Heart left ventricle (tissue), 16 donors: ENCODE measurements around the gene WDR76. TPM values are rescaled to one million over a fixed set of nuclear protein-coding genes. Genes with fewer than 3 reads are reported as not detected.
"Not testable (repeated sequence)": the region's sequence is repeated elsewhere in the genome, so short reads cannot be mapped to it uniquely, and the experiment has no call there.

Experiments
- ATAC-seq, 4 donors: fragments of 200-7000 bp; cut with Tn5 transposase; one replicate each; pipeline ENCODE4 v1.9.1; 2020 to 2022; ENCODE audit warnings: moderate library complexity in 4 of 4, mild to moderate bottlenecking in 3 of 4, moderate number of reproducible peaks in 1 of 4
- DNase-seq, 5 donors: peaks; one replicate each; pipeline ENCODE4 v3.0.0-alpha.2; 2020
- H3K27ac ChIP-seq, 12 donors: fragments of 200-600 bp; sonication (generic) in 4 of 12; one replicate each; pipeline versions ENCODE4 v1.5.0 to v1.8.0; 2016 to 2022; ENCODE audit warnings: mild to moderate bottlenecking in 2 of 12
- H3K27me3 ChIP-seq, 9 donors: fragments of 200-600 bp; sonication (generic) in 2 of 9; one replicate each; pipeline versions ENCODE4 v1.5.1 to v1.8.0; 2016 to 2022; ENCODE audit warnings: mild to moderate bottlenecking in 3 of 9
- H3K36me3 ChIP-seq, 9 donors: fragments of 200-600 bp; sonication (generic) in 2 of 9; one replicate each; pipeline versions ENCODE4 v1.5.0 to v1.8.0; 2018 to 2022; ENCODE audit warnings: mild to moderate bottlenecking in 2 of 9
- H3K4me1 ChIP-seq, 12 donors: fragments of 200-600 bp; sonication (generic) in 4 of 12; one replicate each; pipeline versions ENCODE4 v1.5.0 to v1.8.0; 2016 to 2022; ENCODE audit warnings: mild to moderate bottlenecking in 3 of 12
- H3K4me3 ChIP-seq, 12 donors: fragments of 200-600 bp; sonication (generic) in 4 of 12; one replicate each; pipeline versions ENCODE4 v1.5.0 to v1.8.0; 2017 to 2022; ENCODE audit warnings: mild to moderate bottlenecking in 9 of 12, moderate library complexity in 4 of 12
- H3K9me3 ChIP-seq, 12 donors: fragments of 200-600 bp; sonication (generic) in 4 of 12; one replicate each; pipeline versions ENCODE4 v1.5.0 to v1.8.0; 2016 to 2022; ENCODE audit warnings: mild to moderate bottlenecking in 1 of 12
- CTCF ChIP-seq, 12 donors: fragments of 200-600 bp; sonication (generic) in 4 of 12; IDR thresholded peaks; one replicate each; pipeline versions ENCODE4 v1.5.0 to v1.8.0; 2018 to 2022; ENCODE audit warnings: antibody characterized with exemption in 12 of 12, mild to moderate bottlenecking in 5 of 12
- POLR2A ChIP-seq, 2 donors: fragments of 450-650 bp; IDR thresholded peaks; one replicate each; pipeline ENCODE4 v1.6.1; 2017; ENCODE audit warnings: antibody characterized with exemption in 2 of 2, mild to moderate bottlenecking in 2 of 2, moderate library complexity in 2 of 2
- WGBS, 4 donors: extraction: QIAGEN DNeasy Blood & Tissue Kit in 2 of 4; methylation state at CpG; one replicate each; pipeline versions ENCODE4 v1.1.5 to v1.1.7; 2013 to 2018; 5-methylcytosine and 5-hydroxymethylcytosine counted together
- intact Hi-C, 10 donors: fragments of 100-400 bp; cut with DNase I; formaldehyde crosslinking; loops; one replicate each; pipeline versions ENCODE4 v1.11.1 to v1.14.2; 2022
- polyA plus RNA-seq, 2 donors: library from polyadenylated mRNA; stranded (reverse); fragments of 200-250 nt; gene quantifications; one replicate each; pipeline ENCODE4 v1.2.3, GENCODE V29; 2013
- total RNA-seq, 9 donors: library from RNA; depleted of rRNA in 2 of 9; stranded (reverse); fragments of >200 nt in 2 of 9; fragmentation: NEBNext Ultra II Directional in 3 of 9; extraction: Animal tissue kit (Norgen Biotek cat#: 25700) in 3 of 9; gene quantifications; one replicate each; pipeline versions ENCODE4 v1.1.0 to v1.2.4, GENCODE V29; 2016 to 2023
- donor health status: ischemic (EF 13 %, LVEDD 7.1; RV severe dilation, severe dysfunction).
- donor health status: healthy with polysubstance abuse.
- donor health status: DM: no; HTN: yes; CAD: no.
- donor health status: DM: no; HTN: no; CAD: no.
- donor health status: ischemic (EF 25% LVEDD 6.9; RV normal size, moderate dysfunction).
- donor health status: ischemic (EF 25% LVEDD 5.7; RV mildly dilated, moderate dysfunction).
- donor health status: healthy.
- donor health status: DM: yes; HTN: yes; CAD: no.
- donor health status: ischemic (EF 35%, LVEDD 5.7; RV mildly dilated, moderate dysfunction).
- donor health status: nonischemic (EF 11% LVEDD 7.7; RV severe dilation, severe dysfunction).
- donor health status: DM: yes; HTN: yes; CAD: no.
- donor health status: PGD.
- donor health status: ischemic (EF 29% LVEDD 5.4; RV normal size, mild dysfunction).
- donor health status: nonischemic (EF 23%, LVEDD 6.1; RV moderate dilation, normal function).

WDR76 gene
- total and polyA plus RNA-seq, 11 donors = 0.52 to 7.4 (median 1.3) TPM

GRCh38 chr15:43831519-43832052, 4.8 kb downstream of the WDR76 start:
- H3K27ac ChIP-seq, DNase-seq, intact Hi-C loops, H3K4me3 ChIP-seq, H3K27me3 ChIP-seq, ATAC-seq, H3K9me3 ChIP-seq: not testable (repeated sequence)
- H3K36me3 ChIP-seq = peaks cover 0 to 16% (median 8%) of the 10 kb centered on the region in 9 donors
- WGBS, 4 donors = 90 to 94% (median 93%) methylated on average over 14 of the region's 14 CpGs
- peaks cover 0 to 23% (median 8%) of the 10 kb centered on the region in 12 donors for H3K4me1 ChIP-seq

GRCh38 chr15:43832485-43832884, 5.7 kb downstream of the WDR76 start:
- DNase-seq, H3K4me3 ChIP-seq, intact Hi-C loops, ATAC-seq, H3K27me3 ChIP-seq, H3K27ac ChIP-seq, H3K9me3 ChIP-seq: not testable (repeated sequence)
- Histone ChIP-seq H3K36me3 (peaks cover 0 to 16% (median 8%) of the 10 kb centered on the region in 9 donors), H3K4me1 (peaks cover 0 to 14% (median 3%) of the 10 kb centered on the region in 12 donors)
- 87 to 96% (median 92%) methylated on average over 6 of the region's 6 CpGs for WGBS, 4 donors

GRCh38 chr15:43845421-43845820, 18.6 kb downstream of the WDR76 start:
- ATAC-seq (no peak), DNase-seq (no peak)
- intact Hi-C loops = no loop called here
- H3K27me3 ChIP-seq = no peaks in the 10 kb centered on the region
- no peaks in the 10 kb centered on the region for H3K4me1 ChIP-seq
- H3K27ac ChIP-seq = no peak overlapping the region
- H3K9me3 ChIP-seq = no peaks in the 10 kb centered on the region
- H3K4me3 ChIP-seq = no peak overlapping the region
- TF ChIP-seq CTCF (IDR thresholded peaks at IDR 0.05) (no peak), POLR2A (IDR thresholded peaks at IDR 0.05) (no peak)
- H3K36me3 ChIP-seq = peaks cover 0 to 53% (median 15%) of the 10 kb centered on the region in 9 donors

GRCh38 chr15:43851251-43851650, 24.4 kb downstream of the WDR76 start:
- 95 to 100% (median 96%) methylated on average over 3 of the region's 3 CpGs for WGBS, 4 donors
- Histone ChIP-seq H3K27ac (no peak overlapping the region), H3K4me3 (no peak overlapping the region), H3K4me1 (no peaks in the 10 kb centered on the region), H3K36me3 (peaks cover 0 to 30% (median 6%) of the 10 kb centered on the region in 9 donors), H3K9me3 (no peaks in the 10 kb centered on the region), H3K27me3 (no peaks in the 10 kb centered on the region)
- ATAC-seq (no peak), DNase-seq (no peak)
- intact Hi-C loops = no loop called here
- no peak for TF ChIP-seq CTCF (IDR thresholded peaks at IDR 0.05)
- TF ChIP-seq POLR2A (IDR thresholded peaks at IDR 0.05) = no peak

GRCh38 chr15:43852607-43853006, 25.8 kb downstream of the WDR76 start:
- Histone ChIP-seq H3K36me3 (peaks cover 0 to 37% (median 6%) of the 10 kb centered on the region in 9 donors), H3K9me3 (no peaks in the 10 kb centered on the region), H3K4me3 (no peak overlapping the region), H3K27me3 (no peaks in the 10 kb centered on the region), H3K27ac (no peak overlapping the region), H3K4me1 (no peaks in the 10 kb centered on the region)
- intact Hi-C loops = no loop called here
- TF ChIP-seq CTCF (IDR thresholded peaks at IDR 0.05) (no peak), POLR2A (IDR thresholded peaks at IDR 0.05) (no peak)
- DNase-seq = no peak
- no peak for ATAC-seq
- 94 to 99% (median 97%) methylated on average over 4 of the region's 4 CpGs for WGBS, 4 donors
